ENCODE results near the gene NDFIP2. TPM values are rescaled to one million over a fixed set of nuclear protein-coding genes. Genes with fewer than 3 reads are reported as not detected.

NDFIP2 gene
- total RNA-seq, 1 donor from 2014 or later: 150 TPM

GRCh38 chr13:79492313-79492798 is 11.4 kb downstream of the NDFIP2 start:
- intact Hi-C loops (cut with micrococcal nuclease): loop anchor here (1.0 to 2.0 kb wide), 6 partner anchors 8 to 68 kb away; partner anchors contain the start of gene NDFIP2

GRCh38 chr13:79492918-79493594 is 12.1 kb downstream of the NDFIP2 start:
- intact Hi-C loops (cut with micrococcal nuclease): loop anchor here (1.0 to 2.0 kb wide), 6 partner anchors 7 to 69 kb away; partner anchors contain the start of gene NDFIP2

GRCh38 chr13:79496188-79496587 is 15.2 kb downstream of the NDFIP2 start:
- intact Hi-C loops (cut with micrococcal nuclease): no loop called here

- intact Hi-C loops (cut with micrococcal nuclease): no loop called here
These were observed 16.1 kb downstream of the NDFIP2 start for GRCh38 chr13:79497064-79497463.

- intact Hi-C loops (cut with micrococcal nuclease): no loop called here
These were observed 16.9 kb downstream of the NDFIP2 start for GRCh38 chr13:79497852-79498251.

- intact Hi-C loops (cut with micrococcal nuclease): loop anchor here (1.0 kb wide), 1 partner anchor 9 kb away; no protein-coding TSS in a partner anchor
These were observed 19.9 kb downstream of the NDFIP2 start for GRCh38 chr13:79500829-79501228.

GRCh38 chr13:79501538-79502232 is 20.7 kb downstream of the NDFIP2 start:
- intact Hi-C loops (cut with micrococcal nuclease): no loop called here

GRCh38 chr13:79502859-79503468 is 22.0 kb downstream of the NDFIP2 start:
- intact Hi-C loops (cut with micrococcal nuclease): loop anchor here (1.0 kb wide), 1 partner anchor 8 kb away; no protein-coding TSS in a partner anchor

GRCh38 chr13:79503473-79504017 is 22.6 kb downstream of the NDFIP2 start:
- intact Hi-C loops (cut with micrococcal nuclease): loop anchor here (1.0 kb wide), 2 partner anchors 8 to 11 kb away; no protein-coding TSS in a partner anchor

GRCh38 chr13:79508224-79508961 is 27.4 kb downstream of the NDFIP2 start:
- intact Hi-C loops (cut with micrococcal nuclease): no loop called here

- intact Hi-C loops (cut with micrococcal nuclease): loop anchor here (1.0 kb wide), 1 partner anchor 8 kb away; no protein-coding TSS in a partner anchor
These were observed 30.7 kb downstream of the NDFIP2 start for GRCh38 chr13:79511611-79512010.

GRCh38 chr13:79512950-79513349 is 32.0 kb downstream of the NDFIP2 start:
- intact Hi-C loops (cut with micrococcal nuclease): no loop called here

- intact Hi-C loops (cut with micrococcal nuclease): no loop called here
These were observed 35.6 kb downstream of the NDFIP2 start for GRCh38 chr13:79516595-79516994.

- intact Hi-C loops (cut with micrococcal nuclease): no loop called here
These were observed 38.3 kb downstream of the NDFIP2 start for GRCh38 chr13:79519255-79519654.

- intact Hi-C loops (cut with micrococcal nuclease): loop anchor here (1.0 to 2.0 kb wide), 6 partner anchors 19 to 116 kb away; partner anchors contain the start of genes NDFIP2 and RBM26
These were observed 41.6 kb downstream of the NDFIP2 start for GRCh38 chr13:79522583-79522982.

GRCh38 chr13:79525064-79525857 is 44.3 kb downstream of the NDFIP2 start:
- intact Hi-C loops (cut with micrococcal nuclease): no loop called here

GRCh38 chr13:79527698-79528097 is 46.7 kb downstream of the NDFIP2 start:
- intact Hi-C loops (cut with micrococcal nuclease): no loop called here

- intact Hi-C loops (cut with micrococcal nuclease): no loop called here
These were observed 47.4 kb downstream of the NDFIP2 start for GRCh38 chr13:79528356-79528755.

GRCh38 chr13:79528759-79529191 is 47.8 kb downstream of the NDFIP2 start:
- intact Hi-C loops (cut with micrococcal nuclease): no loop called here

- intact Hi-C loops (cut with micrococcal nuclease): no loop called here
These were observed 48.9 kb downstream of the NDFIP2 start for GRCh38 chr13:79529817-79530216.

Measured in T-helper 1 cell treated with Interleukin-12 subunit alpha and Interleukin-12 subunit beta and Interleukin-4 antibody, amounts not matched to agents 30 ng/mL and 1 ng/mL, for 36 hours (primary cell).